Activated naive CD8-positive, alpha-beta T cell (primary cell): ENCODE results near the gene EDIL3.

ENCODE experiments used
- H3K27ac Mint-ChIP-seq: one replicate; pipeline ENCODE4 v1.8.0; 2021; ENCODE audit warnings: mixed read lengths
- H3K27me3 Mint-ChIP-seq: one replicate; pipeline ENCODE4 v1.8.0; 2021; ENCODE audit warnings: mixed read lengths
- H3K36me3 Mint-ChIP-seq: one replicate; pipeline ENCODE4 v1.8.0; 2021; ENCODE audit warnings: mixed read lengths
- H3K4me1 Mint-ChIP-seq: one replicate; pipeline ENCODE4 v1.8.0; 2021; ENCODE audit warnings: low read depth, mixed read lengths
- H3K4me3 Mint-ChIP-seq: one replicate; pipeline ENCODE4 v1.8.0; 2021; ENCODE audit warnings: mild to moderate bottlenecking, mixed read lengths
- H3K9me3 Mint-ChIP-seq: one replicate; pipeline ENCODE4 v1.8.0; 2021; ENCODE audit warnings: low read depth, mixed read lengths

Gene EDIL3

DNA sequence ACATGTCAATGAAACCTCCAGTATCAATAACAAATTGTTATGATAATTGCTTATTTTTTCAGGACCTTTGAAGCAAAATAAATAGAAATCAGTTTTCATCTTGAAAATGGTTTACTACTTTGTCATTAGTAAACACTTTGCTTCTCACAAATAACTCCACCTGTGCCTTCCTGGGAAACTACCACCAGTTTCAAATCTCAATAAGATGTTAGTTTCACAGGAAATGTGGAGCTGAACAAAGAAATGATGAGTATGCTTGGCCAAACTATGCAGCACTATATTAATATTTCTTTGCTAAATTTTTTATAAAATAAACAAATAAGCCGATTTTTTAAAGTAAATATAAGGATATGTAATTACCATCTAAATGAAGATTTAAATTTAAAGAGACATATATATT lies 442.5 kb downstream of the EDIL3 start:
- H3K36me3 Mint-ChIP-seq, result no peaks in the 10 kb centered on the region

DNA sequence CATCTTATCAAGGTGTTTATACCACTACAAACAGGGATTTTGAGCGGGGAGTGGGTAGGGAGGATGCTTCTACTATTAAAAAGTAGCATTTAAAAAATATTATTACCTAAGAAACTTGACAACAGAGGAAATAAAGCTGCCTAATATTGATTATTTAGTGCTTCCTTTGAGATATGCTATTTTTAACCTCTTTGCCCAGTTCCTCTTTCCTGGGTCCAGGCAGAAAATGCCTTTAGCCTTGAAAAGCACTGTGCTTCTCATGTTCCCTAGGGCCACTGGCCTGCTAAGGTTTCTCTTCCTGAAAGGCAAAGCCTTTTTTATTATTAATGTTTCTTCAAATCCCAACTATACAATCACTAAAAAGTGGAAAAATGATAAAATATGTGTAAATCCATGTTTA lies 446.8 kb downstream of the EDIL3 start:
- Mint-ChIP-seq H3K9me3 (no peaks in the 10 kb centered on the region), H3K4me1 (no peaks in the 10 kb centered on the region), H3K27ac (no peak overlapping the region), H3K27me3 (no peaks in the 10 kb centered on the region), H3K4me3 (no peak overlapping the region), H3K36me3 (no peaks in the 10 kb centered on the region)

More for the DNA sequence above, 442.5 kb downstream of the EDIL3 start:
- Mint-ChIP-seq H3K27me3 (no peaks in the 10 kb centered on the region), H3K4me1 (no peaks in the 10 kb centered on the region), H3K27ac (no peak overlapping the region), H3K9me3 (no peaks in the 10 kb centered on the region), H3K4me3 (no peak overlapping the region)

DNA sequence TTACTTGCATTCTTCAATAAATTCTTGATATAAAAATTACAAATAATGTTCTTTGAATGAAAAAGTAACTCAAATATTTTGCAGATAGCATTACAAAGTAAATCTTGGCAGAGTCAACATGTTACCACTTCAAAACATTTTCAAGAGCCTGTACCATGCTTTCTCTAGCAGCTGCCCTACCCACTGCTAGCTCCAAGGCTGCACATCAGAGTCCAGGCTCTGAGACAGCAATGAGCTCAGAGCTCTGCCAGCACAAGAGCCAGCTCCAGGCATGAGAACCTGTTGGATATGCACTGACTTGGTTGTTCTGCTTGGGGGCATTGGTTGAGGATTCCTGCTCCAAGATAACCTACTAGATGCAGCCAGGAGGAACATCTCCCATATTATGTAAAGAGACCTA lies 452.7 kb downstream of the EDIL3 start:
- no peak overlapping the region for H3K27ac Mint-ChIP-seq
- H3K9me3 Mint-ChIP-seq, result peaks cover 6% of the 10 kb centered on the region
- no peaks in the 10 kb centered on the region for H3K4me1 Mint-ChIP-seq
- no peak overlapping the region for H3K4me3 Mint-ChIP-seq
- H3K27me3 Mint-ChIP-seq, result no peaks in the 10 kb centered on the region
- H3K36me3 Mint-ChIP-seq, result no peaks in the 10 kb centered on the region

- Mint-ChIP-seq H3K36me3 (no peaks in the 10 kb centered on the region), H3K4me1 (no peaks in the 10 kb centered on the region), H3K27ac (no peak overlapping the region), H3K27me3 (peaks cover 5% of the 10 kb centered on the region), H3K4me3 (no peak overlapping the region), H3K9me3 (peaks cover 5% of the 10 kb centered on the region)
These were observed 457.4 kb downstream of the EDIL3 start for GRCh38 chr5:83927140-83927733.

DNA sequence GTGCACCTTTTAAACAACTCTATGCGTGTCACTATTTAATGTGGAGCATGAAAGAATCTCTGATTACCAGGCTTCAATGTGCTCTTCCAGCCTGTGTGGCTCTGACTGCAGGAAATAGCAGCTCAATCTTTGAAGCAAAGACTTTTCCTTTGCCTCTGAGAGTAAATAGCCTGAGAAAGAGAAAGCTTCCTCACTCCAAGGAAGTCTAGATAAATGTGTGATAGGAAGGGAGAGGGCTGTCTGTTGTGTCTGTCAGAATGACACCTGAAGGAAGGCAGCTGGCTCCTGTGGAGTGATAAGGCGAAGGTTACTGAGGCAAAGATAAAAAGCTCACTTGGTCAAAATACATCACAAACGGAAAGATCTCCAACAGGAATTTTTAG lies 458.7 kb downstream of the EDIL3 start:
- Mint-ChIP-seq H3K27me3 (peaks cover 7% of the 10 kb centered on the region), H3K36me3 (no peaks in the 10 kb centered on the region), H3K4me3 (no peak overlapping the region), H3K4me1 (no peaks in the 10 kb centered on the region), H3K27ac (no peak overlapping the region), H3K9me3 (peaks cover 3% of the 10 kb centered on the region)

DNA sequence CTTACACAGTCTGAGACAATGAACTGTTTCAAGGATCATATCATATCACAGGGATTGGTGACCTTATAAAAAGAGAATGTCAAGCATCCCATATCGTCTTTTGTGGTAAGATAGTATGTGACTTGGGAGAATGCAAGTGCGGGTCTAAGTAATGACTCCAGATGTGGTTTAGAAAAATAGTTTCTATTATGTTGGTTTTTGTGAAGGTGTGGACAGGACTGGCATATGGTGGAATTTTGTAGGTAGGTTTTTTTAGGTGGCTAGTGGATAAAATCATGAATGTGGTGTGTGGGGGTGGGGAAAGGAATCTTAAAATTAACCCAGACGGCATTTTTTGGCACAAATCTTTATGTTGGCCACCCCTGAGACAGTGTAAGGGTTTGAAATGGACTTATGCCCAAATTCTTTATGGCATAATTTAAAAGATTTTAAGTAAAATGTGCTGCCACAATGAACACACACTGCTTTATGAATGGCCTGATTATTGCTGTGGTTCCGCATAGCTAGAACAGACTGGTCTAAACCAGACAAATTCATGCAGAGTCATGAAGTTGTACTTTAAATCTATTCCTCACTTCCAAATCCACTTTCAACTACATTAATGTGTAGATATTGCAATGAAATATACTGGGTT lies 459.2 kb downstream of the EDIL3 start:
- H3K9me3 Mint-ChIP-seq, result peaks cover 3% of the 10 kb centered on the region
- H3K27me3 Mint-ChIP-seq, result peaks cover 7% of the 10 kb centered on the region
- no peaks in the 10 kb centered on the region for H3K4me1 Mint-ChIP-seq
- no peak overlapping the region for H3K4me3 Mint-ChIP-seq
- H3K27ac Mint-ChIP-seq, result no peak overlapping the region
- H3K36me3 Mint-ChIP-seq, result no peaks in the 10 kb centered on the region

GRCh38 chr5:83924891-83925290 lies 459.8 kb downstream of the EDIL3 start:
- Mint-ChIP-seq H3K4me3 (no peak overlapping the region), H3K9me3 (peaks cover 3% of the 10 kb centered on the region), H3K36me3 (no peaks in the 10 kb centered on the region), H3K27ac (no peak overlapping the region), H3K27me3 (peaks cover 7% of the 10 kb centered on the region), H3K4me1 (no peaks in the 10 kb centered on the region)

DNA sequence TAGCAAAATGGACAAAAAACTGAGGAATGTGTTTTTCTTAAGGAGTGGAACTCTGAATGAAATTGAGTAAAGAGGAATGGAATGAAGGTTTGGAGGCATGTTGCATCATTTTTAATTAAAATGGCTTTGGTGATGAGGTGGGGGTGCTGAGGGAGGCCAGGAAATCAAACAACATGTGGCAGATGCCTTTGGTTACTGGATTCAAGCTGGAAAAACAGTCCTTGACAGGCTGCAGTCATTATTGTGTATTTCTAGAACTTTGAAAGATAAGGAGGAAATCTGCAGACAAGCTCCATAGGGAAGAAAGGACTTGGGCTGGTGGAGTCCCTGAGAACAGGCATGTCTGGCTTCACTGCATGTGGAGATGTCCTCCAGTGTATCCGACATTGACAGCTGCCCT lies 460.5 kb downstream of the EDIL3 start:
- no peak overlapping the region for H3K27ac Mint-ChIP-seq
- H3K4me3 Mint-ChIP-seq, result no peak overlapping the region
- peaks cover 7% of the 10 kb centered on the region for H3K27me3 Mint-ChIP-seq
- no peaks in the 10 kb centered on the region for H3K36me3 Mint-ChIP-seq
- no peaks in the 10 kb centered on the region for H3K4me1 Mint-ChIP-seq
- peaks cover 3% of the 10 kb centered on the region for H3K9me3 Mint-ChIP-seq

DNA sequence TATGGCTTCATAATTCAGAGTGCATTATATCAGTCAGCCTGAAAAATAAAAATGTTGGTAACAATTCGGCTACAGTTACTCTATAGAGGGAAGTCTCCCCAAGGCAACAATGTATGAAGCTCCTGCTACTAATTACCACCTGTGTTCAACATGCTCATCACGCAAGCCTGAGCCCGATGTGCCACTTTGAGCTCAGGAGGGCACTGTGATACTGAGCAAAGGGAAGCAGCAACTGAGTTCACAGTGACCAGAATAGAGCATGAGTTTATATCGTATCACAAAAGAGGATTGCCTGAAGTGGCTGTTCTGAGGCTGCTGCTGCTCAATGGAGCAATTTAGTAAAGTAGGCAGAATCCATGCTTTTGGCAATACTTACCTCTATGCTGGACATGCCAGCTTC lies 462.0 kb downstream of the EDIL3 start:
- Mint-ChIP-seq H3K4me3 (no peak overlapping the region), H3K4me1 (no peaks in the 10 kb centered on the region), H3K27me3 (peaks cover 7% of the 10 kb centered on the region), H3K27ac (no peak overlapping the region), H3K9me3 (peaks cover 3% of the 10 kb centered on the region), H3K36me3 (no peaks in the 10 kb centered on the region)

DNA sequence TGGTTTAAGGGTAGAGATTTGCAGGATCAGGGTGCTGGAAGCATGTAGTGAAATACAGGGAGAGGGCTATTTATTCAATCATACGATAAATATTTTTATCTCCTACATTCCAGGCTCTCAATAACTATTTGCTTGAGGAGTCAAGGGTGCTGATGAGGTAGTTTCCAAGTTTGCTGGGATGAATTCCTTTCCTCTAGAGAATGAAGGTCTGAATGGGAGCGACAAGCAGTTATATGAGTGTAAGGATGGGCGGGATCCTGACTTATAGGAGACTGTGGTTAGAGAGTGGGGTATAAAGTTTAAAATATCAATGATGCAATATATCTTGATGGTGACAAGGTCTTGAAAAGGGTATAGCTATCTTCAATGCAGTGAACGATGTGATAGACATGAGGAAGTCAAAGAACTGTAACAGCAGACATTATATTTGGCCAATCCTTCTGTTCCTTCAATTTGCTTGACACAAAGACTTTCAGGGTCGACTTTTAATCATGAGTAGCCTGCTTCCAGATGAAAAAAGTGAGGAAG lies 462.9 kb downstream of the EDIL3 start:
- no peak overlapping the region for H3K4me3 Mint-ChIP-seq
- no peaks in the 10 kb centered on the region for H3K36me3 Mint-ChIP-seq
- H3K4me1 Mint-ChIP-seq, result no peaks in the 10 kb centered on the region
- peaks cover 3% of the 10 kb centered on the region for H3K9me3 Mint-ChIP-seq
- peaks cover 7% of the 10 kb centered on the region for H3K27me3 Mint-ChIP-seq
- no peak overlapping the region for H3K27ac Mint-ChIP-seq

- H3K27ac Mint-ChIP-seq, result no peak overlapping the region
- no peak overlapping the region for H3K4me3 Mint-ChIP-seq
- no peaks in the 10 kb centered on the region for H3K36me3 Mint-ChIP-seq
- H3K27me3 Mint-ChIP-seq, result peaks cover 3% of the 10 kb centered on the region
- no peaks in the 10 kb centered on the region for H3K4me1 Mint-ChIP-seq
- peaks cover 3% of the 10 kb centered on the region for H3K9me3 Mint-ChIP-seq
These were observed 465.3 kb downstream of the EDIL3 start for GRCh38 chr5:83919071-83920041.

DNA sequence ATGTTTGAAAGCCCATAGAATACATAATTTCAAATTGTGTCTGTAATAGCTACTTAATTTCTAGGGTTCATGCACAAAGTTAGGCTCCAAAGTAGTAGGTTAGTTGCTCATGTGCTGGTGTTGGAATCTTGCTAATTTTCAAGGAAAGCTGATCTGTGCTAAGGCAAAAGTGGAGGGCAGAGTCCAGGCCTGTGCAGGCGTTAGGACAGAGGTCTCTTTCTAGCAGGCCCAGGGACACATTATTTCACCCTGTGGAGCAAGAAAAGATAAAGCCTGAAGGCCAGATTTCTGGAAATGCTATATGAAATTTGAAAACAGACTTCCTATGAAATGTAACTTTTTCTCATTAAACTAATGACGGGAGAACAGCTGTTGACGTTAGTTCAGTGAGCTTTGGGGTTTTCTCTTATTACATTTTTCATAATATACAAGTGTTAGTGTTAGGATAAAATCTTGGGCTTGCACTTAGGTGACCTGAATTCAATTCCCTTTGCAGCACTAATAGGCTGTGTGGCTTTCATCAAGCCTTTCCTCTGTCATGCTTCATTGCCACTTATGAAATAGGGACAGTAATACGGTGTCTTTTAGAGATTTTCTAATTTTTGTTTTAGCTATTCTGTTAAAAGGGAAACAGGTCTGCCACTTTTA lies 467.3 kb downstream of the EDIL3 start:
- no peaks in the 10 kb centered on the region for H3K9me3 Mint-ChIP-seq
- H3K4me1 Mint-ChIP-seq, result no peaks in the 10 kb centered on the region
- no peaks in the 10 kb centered on the region for H3K36me3 Mint-ChIP-seq
- no peak overlapping the region for H3K4me3 Mint-ChIP-seq
- H3K27me3 Mint-ChIP-seq, result peaks cover 4% of the 10 kb centered on the region
- H3K27ac Mint-ChIP-seq, result no peak overlapping the region

GRCh38 chr5:83914662-83915418 lies 469.8 kb downstream of the EDIL3 start:
- no peaks in the 10 kb centered on the region for H3K36me3 Mint-ChIP-seq
- H3K27ac Mint-ChIP-seq, result no peak overlapping the region
- no peaks in the 10 kb centered on the region for H3K4me1 Mint-ChIP-seq
- no peaks in the 10 kb centered on the region for H3K9me3 Mint-ChIP-seq
- H3K4me3 Mint-ChIP-seq, result no peak overlapping the region
- H3K27me3 Mint-ChIP-seq, result peaks cover 3% of the 10 kb centered on the region

DNA sequence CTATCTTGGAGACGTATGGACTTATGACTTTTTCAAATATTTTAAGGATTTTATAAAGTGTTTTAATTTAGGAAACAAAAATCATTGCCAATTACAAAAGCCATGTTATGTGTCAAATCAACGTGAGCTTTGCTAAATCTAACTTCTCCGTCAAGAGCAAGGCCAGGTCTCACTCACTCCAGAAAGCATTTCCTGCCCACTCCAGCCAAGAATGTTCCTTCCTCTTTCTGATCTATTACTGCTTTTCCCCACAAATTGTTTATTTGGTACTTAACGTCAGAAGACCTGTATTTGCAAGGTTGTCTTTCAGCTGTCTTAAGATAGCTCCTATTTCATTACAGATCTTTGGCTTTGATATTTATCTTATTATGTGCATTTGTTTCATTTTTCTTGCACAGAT lies 470.5 kb downstream of the EDIL3 start:
- Mint-ChIP-seq H3K4me3 (no peak overlapping the region), H3K9me3 (no peaks in the 10 kb centered on the region), H3K27ac (no peak overlapping the region), H3K4me1 (no peaks in the 10 kb centered on the region), H3K27me3 (peaks cover 3% of the 10 kb centered on the region), H3K36me3 (no peaks in the 10 kb centered on the region)
